GM12878 (cell line): ENCODE data around the gene VASH2. TPM values are rescaled to one million over a fixed set of nuclear protein-coding genes. Genes with fewer than 3 reads are reported as not detected.
A peak's percentile ranks its signal among the peaks of the same experiment; 100 is the strongest.

Source experiments
- ATAC-seq: fragments of 200-7000 bp; cut with Tn5 transposase; 3 replicates; pipeline ENCODE4 v1.9.1; 2020; ENCODE audit warnings: mild to moderate bottlenecking, moderate library complexity
- BruUV-seq: library from RNA; stranded (reverse); fragments of 400-500 nt; replicated peaks from 2 replicates; lab custom pipeline; 2021; lab: Mats Ljungman, UMichigan
- CTCF ChIA-PET: fragments of 300-600 bp; sonication (Branson Sonifier 250); formaldehyde crosslinking; extraction: SDS; loops from one replicate; lab custom pipeline; 2021; ENCODE audit warnings: inconsistent platforms; lab: Yijun Ruan, JAX
- POLR2A ChIA-PET: fragments of 350-600 bp; formaldehyde crosslinking; extraction: SDS; loops from one replicate; lab custom pipeline; 2021; ENCODE audit warnings: inconsistent platforms; lab: Charles Lee
- RAD21 ChIA-PET: fragments of 300-600 bp; sonication (Branson Sonifier 250); formaldehyde crosslinking; loops from one replicate; lab custom pipeline; 2023; ENCODE audit warnings: antibody characterized with exemption; ENCODE audit not compliant: unreplicated experiment; lab: Charles Lee
- SMC1A ChIA-PET: fragments of 300-600 bp; sonication (Branson Sonifier 250); formaldehyde crosslinking; loops from one replicate; lab custom pipeline; 2023; ENCODE audit not compliant: unreplicated experiment, uncharacterized antibody; lab: Charles Lee
- DNase-seq: peaks from one replicate; pipeline ENCODE4 v3.0.0-alpha.2; 2011; ENCODE audit warnings: low read depth, low spot score
- FAIRE-seq: peaks from 3 replicates; lab custom pipeline; 2011; peaks lifted over from hg19 to GRCh38; lab: Jason Lieb, UNC
- H2AFZ ChIP-seq: 2 replicates; pipeline ENCODE4 v1.6.0; 2011; ENCODE audit warnings: low read depth, low read length, control low read depth; ENCODE audit not compliant: control insufficient read depth
- H3K27ac ChIP-seq: 2 replicates; pipeline ENCODE4 v1.5.1; 2011; ENCODE audit warnings: control low read depth; ENCODE audit not compliant: control insufficient read depth, insufficient read depth
- H3K27me3 ChIP-seq, 2 experiments: replicated peaks in 1 of 2; 2 replicates each; pipeline versions ENCODE4 v1.6.0 to v1.6.1; 2011; ENCODE audit warnings: low read length in 1 of 2; ENCODE audit not compliant: control insufficient read depth in 2 of 2, insufficient read depth in 2 of 2
- H3K36me3 ChIP-seq, 2 experiments: 2 replicates each; pipeline ENCODE4 v1.5.1; 2011; ENCODE audit warnings: low read length in 1 of 2; ENCODE audit not compliant: control insufficient read depth in 2 of 2, insufficient read depth in 2 of 2
- H3K4me1 ChIP-seq: 2 replicates; pipeline ENCODE4 v1.6.1; 2011; ENCODE audit warnings: mild to moderate bottlenecking, low read length, moderate library complexity, mixed read lengths; ENCODE audit not compliant: control insufficient read depth, insufficient read depth
- H3K4me2 ChIP-seq: 2 replicates; pipeline ENCODE4 v1.6.0; 2011; ENCODE audit warnings: control low read depth; ENCODE audit not compliant: control insufficient read depth, insufficient read depth
- H3K4me3 ChIP-seq: fragments of 200-600 bp; sonication (generic); 2 replicates; pipeline ENCODE4 v1.5.1; 2016
- H3K79me2 ChIP-seq: 2 replicates; pipeline ENCODE4 v1.6.0; 2011; ENCODE audit warnings: low read length; ENCODE audit not compliant: control insufficient read depth, insufficient read depth
- H3K9ac ChIP-seq: 2 replicates; pipeline ENCODE4 v1.8.0; 2011; ENCODE audit warnings: low read length, control low read depth, mixed read lengths; ENCODE audit not compliant: control insufficient read depth, insufficient read depth
- H3K9me3 ChIP-seq: replicated peaks from 3 replicates; pipeline ENCODE4 v1.5.1; 2011; ENCODE audit warnings: mild to moderate bottlenecking, low read length; ENCODE audit not compliant: control insufficient read depth, insufficient read depth
- H4K20me1 ChIP-seq: 2 replicates; pipeline ENCODE4 v1.6.0; 2011; ENCODE audit not compliant: control insufficient read depth, insufficient read depth
- EGR1 ChIP-seq, 2 experiments: IDR thresholded peaks; 1 replicate in 1 of 2; 2 replicates in 1 of 2; pipeline ENCODE4 v1.6.1; 2011 to 2012; ENCODE audit warnings: low read depth in 2 of 2, low read length in 2 of 2, borderline replicate concordance in 1 of 2, mild to moderate bottlenecking in 1 of 2, moderate library complexity in 1 of 2
- HCFC1 ChIP-seq: fragments of 150-350 bp; IDR thresholded peaks from 2 replicates; pipeline ENCODE4 v1.6.1; 2014; ENCODE audit warnings: low read length
- IKZF1 ChIP-seq: fragments of 450-650 bp; conservative IDR thresholded peaks from 2 replicates; pipeline ENCODE4 v1.6.1; 2017; ENCODE audit warnings: antibody characterized with exemption, mild to moderate bottlenecking
- MEF2B ChIP-seq: fragments of 450-650 bp; IDR thresholded peaks from 2 replicates; pipeline ENCODE4 v1.6.1; 2018; ENCODE audit warnings: mild to moderate bottlenecking, moderate library complexity; ENCODE audit not compliant: partially characterized antibody, poor library complexity, severe bottlenecking
- RAD21 ChIP-seq: IDR thresholded peaks from 2 replicates; pipeline ENCODE4 v1.6.1; 2011; ENCODE audit warnings: mild to moderate bottlenecking, low read depth, low read length, moderate library complexity; ENCODE audit not compliant: insufficient read depth
- REST ChIP-seq: IDR thresholded peaks from 2 replicates; pipeline ENCODE4 v1.6.1; 2012; ENCODE audit warnings: mild to moderate bottlenecking, low read depth, low read length
- RUNX3 ChIP-seq: IDR thresholded peaks from 2 replicates; pipeline ENCODE4 v1.6.1; 2012; ENCODE audit warnings: low read length, inconsistent platforms
- SP1 ChIP-seq: IDR thresholded peaks from one replicate; pipeline ENCODE4 v1.6.1; 2011; ENCODE audit warnings: low read depth, low read length
- SPI1 ChIP-seq: IDR thresholded peaks from 2 replicates; pipeline ENCODE4 v1.6.1; 2011; ENCODE audit warnings: low read depth, mild to moderate bottlenecking, low read length, moderate library complexity, borderline replicate concordance; ENCODE audit not compliant: insufficient read depth
- ZBTB11 ChIP-seq: fragments of 450-650 bp; formaldehyde crosslinking; IDR thresholded peaks from 2 replicates; pipeline ENCODE4 v1.5.0; 2022; ENCODE audit warnings: mild to moderate bottlenecking, missing genetic modification characterization
- WGBS: methylation state at CpG from one replicate; pipeline ENCODE4 v1.1.6; 2016; ENCODE audit warnings: low lambda C conversion rate; ENCODE audit not compliant: insufficient replicate concordance, insufficient coverage; ENCODE audit errors: missing lambda C conversion rate; 5-methylcytosine and 5-hydroxymethylcytosine counted together
- in situ Hi-C: fragments of 300-500 bp; cut with MboI; formaldehyde crosslinking; loops from 9 replicates; pipeline ENCODE4 v1.14.3; 2018; ENCODE audit warnings: mixed read lengths
- intact Hi-C: fragments of 100-400 bp; cut with micrococcal nuclease; formaldehyde crosslinking; loops from one replicate; pipeline ENCODE4 v1.14.2; 2022; ENCODE audit not compliant: unreplicated experiment
- polyA plus RNA-seq, 11 experiments: library from polyadenylated mRNA; depleted of rRNA in 4 of 11; unstranded in 6 of 11; stranded (reverse) in 5 of 11; fragments of >200 nt; fragmentation: Nextera tagmentation in 4 of 11; fragmentation: Illumina TruSeq in 1 of 11; extraction: Ambion mirVana in 4 of 11; extraction: Trizol in 1 of 11; gene quantifications; 1 replicate in 1 of 11; 2 replicates in 10 of 11; pipeline versions ENCODE4 v1.2.1 to v1.2.3, GENCODE V29; 2011 to 2016; ENCODE audit warnings: inconsistent platforms in 2 of 11, missing spikeins in 2 of 11, low read depth in 1 of 11
- total RNA-seq, 4 experiments: library from RNA; depleted of rRNA in 3 of 4; stranded (reverse); fragments of >200 nt in 3 of 4; fragmentation: Illumina TruSeq in 1 of 4; extraction: Trizol in 1 of 4; gene quantifications; 2 replicates each; pipeline versions ENCODE4 v1.2.1 to v1.2.3, GENCODE V29; 2013 to 2021

Gene VASH2
- total and polyA plus RNA-seq, 10 of the 15 experiments (the other 5 are each of a cell fraction or from before 2014, with no cell fraction given) = 5.4 to 29.7 (median 21.7) TPM

GRCh38 chr1:212916481-212917133 lies 33.7 kb upstream of the VASH2 start:
- no peaks in the 10 kb centered on the region for H3K36me3 ChIP-seq
- POLR2A ChIA-PET = no interaction called here
- peak; percentile 44 for ATAC-seq
- peak overlapping the region; percentile 60 for H3K4me2 ChIP-seq
- H3K79me2 ChIP-seq = no peaks in the 10 kb centered on the region
- CTCF ChIA-PET = interaction anchor here (0.5 to 1.3 kb wide), 3 partner anchors 63 to 112 kb away, joined by 3 to 5 read pairs (median 3); no protein-coding TSS in a partner anchor
- WGBS = 43% methylated on average over 23 of the region's 23 CpGs
- SMC1A ChIA-PET = interaction anchor here (0.6 to 1.9 kb wide), 5 partner anchors 11 to 102 kb away, joined by 3 to 4 read pairs (median 3); no protein-coding TSS in a partner anchor
- in situ Hi-C loops = no loop called here
- TF ChIP-seq IKZF1 (0 out of 2 replicates have a peak, but pooled peaks have one; percentile 46), RUNX3 (peak; percentile 6; the same call in 1 of the 2 replicates), HCFC1 (no peak), SP1 (no peak), SPI1 (0 out of 2 replicates have a peak, but pooled peaks have one; percentile 1), REST (no peak), MEF2B (no peak), RAD21 (no peak), EGR1 (IDR thresholded peaks at IDR 0.05; ENCODE audit: borderline replicate concordance in 1 of 2, low read depth in 2 of 2, low read length in 2 of 2) (peak in 1 of 2 experiments; percentile 77; a peak in 2 of 3 replicates), ZBTB11 (CRISPR knock-in tag) (no peak)
- no peaks in the 10 kb centered on the region for H3K27me3 ChIP-seq
- no peak for FAIRE-seq
- no TSS peak for BruUV-seq
- no peak for DNase-seq
- H3K27ac ChIP-seq = no peak overlapping the region
- H2AFZ ChIP-seq = peak overlapping the region; percentile 52
- no peak overlapping the region for H3K9ac ChIP-seq
- RAD21 ChIA-PET = no interaction called here
- no peaks in the 10 kb centered on the region for H4K20me1 ChIP-seq
- no peak overlapping the region for H3K4me3 ChIP-seq
- H3K4me1 ChIP-seq = peaks cover 20% of the 10 kb centered on the region
- H3K9me3 ChIP-seq = no peaks in the 10 kb centered on the region
- intact Hi-C loops = no loop called here
